ENCODE results near the gene GLT1D1. TPM values are rescaled to one million over a fixed set of nuclear protein-coding genes. Genes with fewer than 3 reads are reported as not detected.

Gene GLT1D1
- total RNA-seq, 2 experiments from 2014 or later: 0.32 to 0.49 TPM

- TF ChIP-seq CTCF (IDR thresholded peaks at IDR 0.05): no peak
- Mint-ChIP-seq H3K27ac (no peak overlapping the region), H3K4me3 (no peak overlapping the region), H3K4me1 (ENCODE audit: low read depth) (peaks cover 1% of the 10 kb centered on the region), H3K9me3 (no peaks in the 10 kb centered on the region), H3K27me3 (peaks cover 41% of the 10 kb centered on the region), H3K36me3 (ENCODE audit: low read depth) (no peaks in the 10 kb centered on the region)
- intact Hi-C loops (cut with micrococcal nuclease): no loop called here
- DNase-seq: no peak
- ChIA-PET CTCF (no interaction called here), POLR2A (no interaction called here)
- no peak for ATAC-seq
Measured at GRCh38 chr12:128973883-128974681, 120.8 kb downstream of the GLT1D1 start.

GRCh38 chr12:128974881-128975280 lies 121.6 kb downstream of the GLT1D1 start:
- ATAC-seq (no peak), DNase-seq (no peak)
- POLR2A ChIA-PET: no interaction called here
- CTCF ChIA-PET: interaction anchor here (1.1 to 1.4 kb wide), 2 partner anchors 9 to 110 kb away, joined by 3 read pairs; no protein-coding TSS in a partner anchor
- Mint-ChIP-seq H3K36me3 (ENCODE audit: low read depth) (no peaks in the 10 kb centered on the region), H3K4me1 (ENCODE audit: low read depth) (no peaks in the 10 kb centered on the region), H3K9me3 (no peaks in the 10 kb centered on the region), H3K27ac (no peak overlapping the region), H3K27me3 (peaks cover 44% of the 10 kb centered on the region), H3K4me3 (no peak overlapping the region)
- intact Hi-C loops (cut with micrococcal nuclease): no loop called here
- no peak for TF ChIP-seq CTCF (IDR thresholded peaks at IDR 0.05)

- DNase-seq: peak; percentile 57
- Mint-ChIP-seq H3K36me3 (ENCODE audit: low read depth) (no peaks in the 10 kb centered on the region), H3K4me3 (no peak overlapping the region), H3K27me3 (peaks cover 40% of the 10 kb centered on the region), H3K27ac (no peak overlapping the region), H3K9me3 (no peaks in the 10 kb centered on the region), H3K4me1 (ENCODE audit: low read depth) (no peaks in the 10 kb centered on the region)
- peak; percentile 68 for ATAC-seq
- peak; percentile 44 for TF ChIP-seq CTCF (IDR thresholded peaks at IDR 0.05)
- intact Hi-C loops (cut with micrococcal nuclease): no loop called here
- ChIA-PET CTCF (interaction anchor here (0.8 to 1.4 kb wide), 6 partner anchors 10 to 935 kb away, joined by 3 to 4 read pairs (median 3); no protein-coding TSS in a partner anchor), POLR2A (no interaction called here)
Measured at GRCh38 chr12:128976120-128976738, 123.0 kb downstream of the GLT1D1 start.

GRCh38 chr12:128977441-128977840 lies 124.2 kb downstream of the GLT1D1 start:
- ChIA-PET POLR2A (no interaction called here), CTCF (no interaction called here)
- Mint-ChIP-seq H3K9me3 (no peaks in the 10 kb centered on the region), H3K4me3 (no peak overlapping the region), H3K4me1 (ENCODE audit: low read depth) (no peaks in the 10 kb centered on the region), H3K27ac (no peak overlapping the region), H3K27me3 (peaks cover 35% of the 10 kb centered on the region), H3K36me3 (ENCODE audit: low read depth) (no peaks in the 10 kb centered on the region)
- no peak for DNase-seq
- no peak for TF ChIP-seq CTCF (IDR thresholded peaks at IDR 0.05)
- intact Hi-C loops (cut with micrococcal nuclease): no loop called here
- ATAC-seq: no peak

GRCh38 chr12:128978067-128978466 lies 124.8 kb downstream of the GLT1D1 start:
- DNase-seq (no peak), ATAC-seq (no peak)
- intact Hi-C loops (cut with micrococcal nuclease): no loop called here
- ChIA-PET CTCF (no interaction called here), POLR2A (no interaction called here)
- H3K27me3 Mint-ChIP-seq: peaks cover 32% of the 10 kb centered on the region
- H3K36me3 Mint-ChIP-seq (ENCODE audit: low read depth): no peaks in the 10 kb centered on the region
- TF ChIP-seq CTCF (IDR thresholded peaks at IDR 0.05): no peak
- H3K4me1 Mint-ChIP-seq (ENCODE audit: low read depth): no peaks in the 10 kb centered on the region
- H3K4me3 Mint-ChIP-seq: no peak overlapping the region
- H3K9me3 Mint-ChIP-seq: no peaks in the 10 kb centered on the region
- H3K27ac Mint-ChIP-seq: no peak overlapping the region
